Mesothelial cell of epicardium (in vitro differentiated cells): ENCODE measurements around the gene CFTR. TPM values are rescaled to one million over a fixed set of nuclear protein-coding genes. Genes with fewer than 3 reads are reported as not detected.

Experiments used
- DNase-seq, 2 experiments: peaks; one replicate each; pipeline ENCODE4 v3.0.0; 2021; ENCODE audit warnings: low spot score in 2 of 2; ENCODE audit not compliant: unreplicated experiment in 2 of 2
- H3K27ac Mint-ChIP-seq: 2 replicates; pipeline ENCODE4 v1.8.0; 2021; ENCODE audit warnings: mixed read lengths
- H3K27me3 Mint-ChIP-seq: 2 replicates; pipeline ENCODE4 v1.8.0; 2021; ENCODE audit warnings: low read depth, mixed read lengths
- H3K36me3 Mint-ChIP-seq: 2 replicates; pipeline ENCODE4 v1.8.0; 2021; ENCODE audit warnings: mixed read lengths
- H3K4me1 Mint-ChIP-seq: 2 replicates; pipeline ENCODE4 v1.8.0; 2021; ENCODE audit warnings: mixed read lengths
- H3K4me3 Mint-ChIP-seq: 2 replicates; pipeline ENCODE4 v1.8.0; 2021; ENCODE audit warnings: mild to moderate bottlenecking, moderate library complexity, mixed read lengths
- H3K9me3 Mint-ChIP-seq: 2 replicates; pipeline ENCODE4 v1.8.0; 2021; ENCODE audit warnings: mixed read lengths
- CTCF ChIP-seq: fragments of 200-600 bp; sonication (generic); IDR thresholded peaks from one replicate; pipeline ENCODE4 v1.5.0; 2021; ENCODE audit warnings: antibody characterized with exemption; ENCODE audit not compliant: unreplicated experiment
- total RNA-seq: library from RNA; stranded (reverse); gene quantifications from 3 replicates; pipeline ENCODE4 v1.2.1, GENCODE V29; 2021

Gene CFTR
- total RNA-seq, 1 donor from 2014 or later = 2.7 TPM

- no peak overlapping the region for H3K27ac Mint-ChIP-seq
- no peaks in the 10 kb centered on the region for H3K36me3 Mint-ChIP-seq
- H3K4me3 Mint-ChIP-seq = no peak overlapping the region
- H3K9me3 Mint-ChIP-seq = no peaks in the 10 kb centered on the region
- H3K4me1 Mint-ChIP-seq = peaks cover 4% of the 10 kb centered on the region
- no peaks in the 10 kb centered on the region for H3K27me3 Mint-ChIP-seq
- no peak for DNase-seq
- no peak for TF ChIP-seq CTCF
These were observed 51.9 kb downstream of the CFTR start for GRCh38 chr7:117531595-117532244.

GRCh38 chr7:117538053-117538452, 58.2 kb downstream of the CFTR start:
- no peaks in the 10 kb centered on the region for H3K27me3 Mint-ChIP-seq
- TF ChIP-seq CTCF = no peak
- H3K36me3 Mint-ChIP-seq = no peaks in the 10 kb centered on the region
- no peak for DNase-seq
- no peaks in the 10 kb centered on the region for H3K9me3 Mint-ChIP-seq
- no peak overlapping the region for H3K27ac Mint-ChIP-seq
- no peaks in the 10 kb centered on the region for H3K4me1 Mint-ChIP-seq
- H3K4me3 Mint-ChIP-seq = no peak overlapping the region

GRCh38 chr7:117544061-117544460, 64.2 kb downstream of the CFTR start:
- Mint-ChIP-seq H3K9me3 (peaks cover 3% of the 10 kb centered on the region), H3K4me3 (no peak overlapping the region), H3K4me1 (no peaks in the 10 kb centered on the region), H3K27me3 (no peaks in the 10 kb centered on the region), H3K36me3 (no peaks in the 10 kb centered on the region), H3K27ac (no peak overlapping the region)
- DNase-seq = no peak
- no peak for TF ChIP-seq CTCF

GRCh38 chr7:117548035-117548434, 68.2 kb downstream of the CFTR start:
- no peak for DNase-seq
- Mint-ChIP-seq H3K4me3 (no peak overlapping the region), H3K27me3 (no peaks in the 10 kb centered on the region), H3K27ac (no peak overlapping the region), H3K36me3 (no peaks in the 10 kb centered on the region), H3K4me1 (peaks cover 12% of the 10 kb centered on the region), H3K9me3 (peaks cover 3% of the 10 kb centered on the region)
- TF ChIP-seq CTCF = no peak

- Mint-ChIP-seq H3K27ac (no peak overlapping the region), H3K9me3 (peaks cover 9% of the 10 kb centered on the region), H3K4me3 (no peak overlapping the region), H3K4me1 (peaks cover 12% of the 10 kb centered on the region), H3K36me3 (no peaks in the 10 kb centered on the region), H3K27me3 (no peaks in the 10 kb centered on the region)
- no peak for TF ChIP-seq CTCF
- no peak for DNase-seq
These were observed 70.8 kb downstream of the CFTR start for GRCh38 chr7:117550625-117551024.

GRCh38 chr7:117552660-117553059, 72.8 kb downstream of the CFTR start:
- no peak for DNase-seq
- Mint-ChIP-seq H3K36me3 (no peaks in the 10 kb centered on the region), H3K27ac (no peak overlapping the region), H3K4me1 (peaks cover 12% of the 10 kb centered on the region), H3K4me3 (no peak overlapping the region), H3K27me3 (no peaks in the 10 kb centered on the region), H3K9me3 (peaks cover 13% of the 10 kb centered on the region)
- TF ChIP-seq CTCF = no peak
